H9 (cell line): ENCODE results near the gene GRID2. TPM values are rescaled to one million over a fixed set of nuclear protein-coding genes. Genes with fewer than 3 reads are reported as not detected.

Experiments
- DNase-seq: peaks from one replicate; pipeline ENCODE4 v3.0.0-alpha.2; 2017
- H2AFZ ChIP-seq: one replicate; pipeline ENCODE4 v1.6.1; 2013; ENCODE audit warnings: mild to moderate bottlenecking, low read length, control low read depth, moderate library complexity
- H2AK5ac ChIP-seq: 2 replicates; pipeline ENCODE4 v1.6.1; 2013; ENCODE audit warnings: low read length, control low read depth, mixed read lengths; ENCODE audit not compliant: insufficient read length
- H2BK120ac ChIP-seq: one replicate; pipeline ENCODE4 v1.6.1; 2013; ENCODE audit warnings: low read depth, mild to moderate bottlenecking, low read length, control low read depth, inconsistent platforms; ENCODE audit not compliant: poor library complexity, severe bottlenecking
- H2BK12ac ChIP-seq: 2 replicates; pipeline ENCODE4 v1.6.1; 2013; ENCODE audit warnings: low read length, control low read depth, mixed read lengths, low read depth; ENCODE audit not compliant: insufficient read length
- H2BK15ac ChIP-seq: 2 replicates; pipeline ENCODE4 v1.6.1; 2013; ENCODE audit warnings: low read depth, low read length, control low read depth
- H2BK20ac ChIP-seq: one replicate; pipeline ENCODE4 v1.6.1; 2013; ENCODE audit warnings: low read depth, mild to moderate bottlenecking, low read length, control low read depth, inconsistent platforms; ENCODE audit not compliant: poor library complexity, severe bottlenecking
- H2BK5ac ChIP-seq: 2 replicates; pipeline ENCODE4 v1.6.1; 2013; ENCODE audit warnings: low read length, control low read depth, mixed read lengths; ENCODE audit not compliant: insufficient read length
- H3K14ac ChIP-seq: 2 replicates; pipeline ENCODE4 v1.6.1; 2013; ENCODE audit warnings: low read length, control low read depth; ENCODE audit not compliant: insufficient read depth
- H3K18ac ChIP-seq: 2 replicates; pipeline ENCODE4 v1.6.1; 2013; ENCODE audit warnings: low read depth, mild to moderate bottlenecking, mixed read lengths, low read length, control low read depth; ENCODE audit not compliant: insufficient read length
- H3K23ac ChIP-seq: 2 replicates; pipeline ENCODE4 v1.6.1; 2013; ENCODE audit warnings: low read length, control low read depth, mixed read lengths, low read depth; ENCODE audit not compliant: insufficient read length
- H3K23me2 ChIP-seq: 2 replicates; pipeline ENCODE4 v1.6.1; 2013; ENCODE audit warnings: low read depth, mild to moderate bottlenecking, mixed read lengths, low read length, control low read depth; ENCODE audit not compliant: insufficient read length, poor library complexity, severe bottlenecking
- H3K27ac ChIP-seq: 2 replicates; pipeline ENCODE4 v1.5.1; 2013; ENCODE audit warnings: low read length, control low read depth, mixed read lengths, low read depth; ENCODE audit not compliant: insufficient read length
- H3K27me3 ChIP-seq: 2 replicates; pipeline ENCODE4 v1.6.1; 2013; ENCODE audit warnings: low read length, control low read depth, inconsistent platforms; ENCODE audit not compliant: insufficient read depth
- H3K4ac ChIP-seq: 2 replicates; pipeline ENCODE4 v1.6.1; 2013; ENCODE audit warnings: low read depth, mild to moderate bottlenecking, control low read depth, inconsistent platforms, low read length, moderate library complexity
- H3K4me1 ChIP-seq: 2 replicates; pipeline ENCODE4 v1.6.1; 2013; ENCODE audit warnings: low read length, control low read depth, inconsistent platforms; ENCODE audit not compliant: insufficient read depth
- H3K4me2 ChIP-seq: 2 replicates; pipeline ENCODE4 v1.6.1; 2013; ENCODE audit warnings: low read length, control low read depth, mixed read lengths; ENCODE audit not compliant: insufficient read length, insufficient read depth
- H3K56ac ChIP-seq: 2 replicates; pipeline ENCODE4 v1.6.1; 2013; ENCODE audit warnings: low read depth, mild to moderate bottlenecking, mixed read lengths, low read length, control low read depth; ENCODE audit not compliant: insufficient read length
- H3K79me1 ChIP-seq: 2 replicates; pipeline ENCODE4 v1.6.1; 2013; ENCODE audit warnings: low read depth, mild to moderate bottlenecking, moderate library complexity, low read length, control low read depth, inconsistent platforms; ENCODE audit not compliant: insufficient read depth, poor library complexity, severe bottlenecking
- H3K79me2 ChIP-seq: 2 replicates; pipeline ENCODE4 v1.6.1; 2013; ENCODE audit warnings: low read length, control low read depth, inconsistent platforms; ENCODE audit not compliant: insufficient read depth
- H3K9ac ChIP-seq: 2 replicates; pipeline ENCODE4 v1.6.1; 2013; ENCODE audit warnings: low read length, control low read depth, mixed read lengths; ENCODE audit not compliant: insufficient read length; ENCODE audit errors: extremely low read depth
- H3K9me3 ChIP-seq: one replicate; pipeline ENCODE4 v1.6.1; 2013; ENCODE audit warnings: low read depth, low read length, inconsistent platforms; ENCODE audit not compliant: control insufficient read depth
- H3T11ph ChIP-seq: one replicate; pipeline ENCODE4 v1.6.1; 2013; ENCODE audit warnings: mild to moderate bottlenecking, low read length, control low read depth, inconsistent platforms
- H4K20me1 ChIP-seq: one replicate; pipeline ENCODE4 v1.6.1; 2013; ENCODE audit not compliant: control insufficient read depth, insufficient read length, insufficient read depth
- H4K5ac ChIP-seq: 2 replicates; pipeline ENCODE4 v1.6.1; 2013; ENCODE audit warnings: low read depth, mild to moderate bottlenecking, mixed read lengths, low read length, control low read depth; ENCODE audit not compliant: insufficient read length
- H4K8ac ChIP-seq: replicated peaks from 2 replicates; pipeline ENCODE4 v1.6.1; 2013; ENCODE audit warnings: low read length, control low read depth, mixed read lengths, low read depth; ENCODE audit not compliant: insufficient read length
- H4K91ac ChIP-seq: 2 replicates; pipeline ENCODE4 v1.6.1; 2013; ENCODE audit warnings: low read depth, mild to moderate bottlenecking, moderate library complexity, mixed read lengths, low read length, control low read depth; ENCODE audit not compliant: insufficient read length
- H3K27ac Mint-ChIP-seq, 3 experiments: 2 replicates in 2 of 3; 3 replicates in 1 of 3; pipeline ENCODE4 v1.8.0; 2020 to 2021; ENCODE audit warnings: mixed read lengths in 3 of 3, mild to moderate bottlenecking in 1 of 3, moderate library complexity in 1 of 3
- H3K27me3 Mint-ChIP-seq: 2 replicates; pipeline ENCODE4 v1.8.0; 2021; ENCODE audit warnings: low read depth, mild to moderate bottlenecking, moderate library complexity, mixed read lengths
- H3K36me3 Mint-ChIP-seq, 3 experiments: 2 replicates in 2 of 3; 3 replicates in 1 of 3; pipeline ENCODE4 v1.8.0; 2020 to 2021; ENCODE audit warnings: low read depth in 3 of 3, mixed read lengths in 3 of 3; ENCODE audit not compliant: insufficient read depth in 1 of 3
- H3K4me1 Mint-ChIP-seq, 2 experiments: 2 replicates each; pipeline ENCODE4 v1.8.0; 2020; ENCODE audit warnings: mixed read lengths in 2 of 2
- H3K4me3 Mint-ChIP-seq, 2 experiments: 2 replicates in 1 of 2; 3 replicates in 1 of 2; pipeline ENCODE4 v1.8.0; 2020 to 2021; ENCODE audit warnings: mild to moderate bottlenecking in 2 of 2, mixed read lengths in 2 of 2, moderate library complexity in 1 of 2
- H3K9me3 Mint-ChIP-seq, 2 experiments: 2 replicates in 1 of 2; 3 replicates in 1 of 2; pipeline ENCODE4 v1.8.0; 2020; ENCODE audit warnings: mild to moderate bottlenecking in 2 of 2, mixed read lengths in 2 of 2, moderate library complexity in 1 of 2
- CTCF ChIP-seq: fragments of 200-600 bp; sonication (generic); conservative IDR thresholded peaks from 3 replicates; pipeline ENCODE4 v1.8.0; 2021; ENCODE audit warnings: antibody characterized with exemption, mild to moderate bottlenecking
- WGBS: extraction: QIAGEN DNeasy Blood & Tissue Kit; methylation state at CpG from one replicate; pipeline ENCODE4 v1.1.7; 2013; ENCODE audit warnings: missing lambda C conversion rate, low lambda C conversion rate, mixed read lengths; ENCODE audit not compliant: insufficient read length; ENCODE audit errors: extremely low coverage; 5-methylcytosine and 5-hydroxymethylcytosine counted together
- total RNA-seq: library from RNA; stranded (reverse); gene quantifications from 2 replicates; pipeline ENCODE4 v1.2.1, GENCODE V29; 2021

GRID2 gene
- total RNA-seq, 1 experiment from 2014 or later, result 21.8 TPM

- Mint-ChIP-seq H3K4me1 (peaks cover 0 to 4% of the 10 kb centered on the region in 2 experiments; a peak in 1 of 4 replicates), H3K27ac (no peak overlapping the region), H3K27me3 (no peaks in the 10 kb centered on the region), H3K9me3 (no peaks in the 10 kb centered on the region; a peak in 1 of 5 replicates), H3K36me3 (peaks cover 0 to 8% (median 3%) of the 10 kb centered on the region in 3 experiments; a peak in 3 of 7 replicates), H3K4me3 (no peak overlapping the region)
- Histone ChIP-seq H3K23ac (no peak overlapping the region), H3K23me2 (no peaks in the 10 kb centered on the region), H3K9ac (no peak overlapping the region), H3K9me3 (no peaks in the 10 kb centered on the region), H3K79me2 (no peaks in the 10 kb centered on the region), H2BK5ac (no peak overlapping the region), H4K20me1 (no peaks in the 10 kb centered on the region), H3K27me3 (no peaks in the 10 kb centered on the region), H3K4me1 (no peaks in the 10 kb centered on the region), H4K5ac (no peak overlapping the region), H3K14ac (no peak overlapping the region), H3K27ac (no peak overlapping the region), H3K4ac (no peak overlapping the region), H3K79me1 (no peaks in the 10 kb centered on the region), H2BK120ac (no peak overlapping the region), H4K8ac (no peak overlapping the region), H2AFZ (no peak overlapping the region), H4K91ac (no peak overlapping the region), H3K18ac (no peak overlapping the region), H2BK20ac (no peak overlapping the region), H2BK15ac (no peak overlapping the region), H3T11ph (no peak overlapping the region), H3K4me2 (no peak overlapping the region), H2AK5ac (no peak overlapping the region), H3K56ac (no peak overlapping the region), H2BK12ac (no peak overlapping the region)
- no peak for TF ChIP-seq CTCF
- no CpG with 5 or more reads among the region's 2 CpGs for WGBS
- DNase-seq, result no peak
Measured at GRCh38 chr4:93031431-93032098, 727.8 kb downstream of the GRID2 start.
